Activated T-cell treated with anti-CD3 and anti-CD28 coated beads, Interleukin-2, amount 50 U/mL, for 4 hours (primary cell): ENCODE results near the gene CD209. TPM values are rescaled to one million over a fixed set of nuclear protein-coding genes. Genes with fewer than 3 reads are reported as not detected.
"Not testable (repeated sequence)": the region's sequence is repeated elsewhere in the genome, so short reads cannot be mapped to it uniquely, and the experiment has no call there.

ENCODE experiments used
- ATAC-seq, 2 donors: fragments of 200-7000 bp; cut with Tn5 transposase; one replicate each; pipeline ENCODE4 v1.10.0; 2021
- DNase-seq: peaks from one replicate; pipeline ENCODE4 v3.0.0-alpha.2; 2020
- H3K27me3 Mint-ChIP-seq: one replicate; pipeline ENCODE4 v1.8.0; 2021; ENCODE audit warnings: low read depth, mixed read lengths
- H3K36me3 Mint-ChIP-seq: one replicate; pipeline ENCODE4 v1.8.0; 2022; ENCODE audit warnings: mixed read lengths; ENCODE audit not compliant: insufficient read depth
- H3K4me1 Mint-ChIP-seq: one replicate; pipeline ENCODE4 v1.8.0; 2021; ENCODE audit warnings: low read depth, mixed read lengths
- H3K4me3 Mint-ChIP-seq: one replicate; pipeline ENCODE4 v1.8.0; 2021; ENCODE audit warnings: mild to moderate bottlenecking, moderate library complexity, mixed read lengths
- H3K9me3 Mint-ChIP-seq: one replicate; pipeline ENCODE4 v1.8.0; 2021; ENCODE audit warnings: mixed read lengths
- total RNA-seq, 3 donors: library from RNA; stranded (reverse); gene quantifications; one replicate each; pipeline ENCODE4 v1.2.1, GENCODE V29; 2021

The CD209 gene
- total RNA-seq, 3 donors from 2014 or later, result not detected

DNA sequence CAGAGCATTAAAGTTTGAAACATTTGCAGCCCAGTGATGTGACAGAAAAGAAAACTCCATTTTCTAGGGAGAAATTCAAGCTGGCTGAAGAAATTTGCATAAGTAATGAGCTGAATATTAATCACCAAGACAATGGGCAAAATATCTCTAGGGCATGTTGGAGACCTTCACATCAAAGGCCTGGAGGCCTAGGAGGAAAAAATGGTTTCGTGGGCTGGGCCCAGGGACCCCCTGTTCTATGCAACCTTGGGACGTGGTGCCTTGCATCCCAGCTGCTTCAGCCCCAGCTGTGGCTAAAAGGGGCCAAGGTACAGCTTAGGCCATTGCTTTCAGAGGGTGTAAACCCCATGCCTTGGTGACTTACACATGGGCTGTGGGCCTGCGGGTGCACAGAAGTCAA lies 10.0 kb upstream of the CD209 start:
- no peak for DNase-seq
- H3K4me1 Mint-ChIP-seq, result peaks cover 16% of the 10 kb centered on the region
- ATAC-seq, result no peak
- peaks cover 11% of the 10 kb centered on the region for H3K36me3 Mint-ChIP-seq
- H3K27me3 Mint-ChIP-seq, result peaks cover 8% of the 10 kb centered on the region
- H3K9me3 Mint-ChIP-seq, result peaks cover 51% of the 10 kb centered on the region
- H3K4me3 Mint-ChIP-seq, result no peak overlapping the region

GRCh38 chr19:7756258-7756657 lies 8.9 kb upstream of the CD209 start:
- Mint-ChIP-seq H3K4me1 (peaks cover 21% of the 10 kb centered on the region), H3K27me3 (peaks cover 7% of the 10 kb centered on the region), H3K36me3 (peaks cover 11% of the 10 kb centered on the region), H3K4me3 (no peak overlapping the region), H3K9me3 (peaks cover 51% of the 10 kb centered on the region)
- ATAC-seq (no peak), DNase-seq (no peak)

DNA sequence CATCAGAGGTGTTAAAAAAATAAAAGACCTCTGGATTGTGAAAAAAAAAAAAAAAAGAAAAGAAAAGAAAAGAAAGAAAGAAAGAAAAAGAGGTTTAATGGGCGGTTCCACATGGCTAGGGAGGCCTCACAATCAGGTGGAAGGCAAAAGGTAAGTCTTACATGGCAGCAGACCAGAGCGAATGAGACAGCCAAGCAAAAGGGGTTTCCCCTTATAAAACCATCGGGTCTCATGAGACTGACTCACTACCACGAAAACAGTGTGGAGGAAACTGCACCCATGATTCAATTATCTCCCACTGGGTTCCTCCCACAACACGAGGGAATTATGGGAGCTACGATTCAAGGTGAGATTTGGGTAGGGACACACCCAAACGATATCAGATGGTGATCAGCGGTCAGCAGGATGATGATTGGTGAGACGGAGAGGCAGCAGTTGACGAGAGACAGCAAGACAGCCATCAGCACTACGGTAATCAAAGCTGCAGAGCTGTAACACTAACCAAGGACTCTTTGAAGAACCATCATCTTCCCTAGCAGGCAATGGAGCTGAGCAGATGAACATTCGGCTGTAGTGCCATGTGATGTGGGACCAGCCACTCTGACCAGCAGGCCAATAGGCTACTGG lies 3.9 kb upstream of the CD209 start:
- Mint-ChIP-seq H3K36me3 (no peaks in the 10 kb centered on the region), H3K9me3 (peaks cover 31% of the 10 kb centered on the region), H3K27me3 (peaks cover 7% of the 10 kb centered on the region), H3K4me3 (no peak overlapping the region), H3K4me1 (peaks cover 33% of the 10 kb centered on the region)
- ATAC-seq, result peak; percentile 98 to 99
- DNase-seq, result peak; percentile 23

GRCh38 chr19:7748756-7749155 lies 1.4 kb upstream of the CD209 start:
- DNase-seq, result no peak
- peaks cover 9% of the 10 kb centered on the region for H3K27me3 Mint-ChIP-seq
- H3K9me3 Mint-ChIP-seq, result peaks cover 13% of the 10 kb centered on the region
- no peak for ATAC-seq
- no peak overlapping the region for H3K4me3 Mint-ChIP-seq
- peaks cover 31% of the 10 kb centered on the region for H3K4me1 Mint-ChIP-seq
- no peaks in the 10 kb centered on the region for H3K36me3 Mint-ChIP-seq

DNA sequence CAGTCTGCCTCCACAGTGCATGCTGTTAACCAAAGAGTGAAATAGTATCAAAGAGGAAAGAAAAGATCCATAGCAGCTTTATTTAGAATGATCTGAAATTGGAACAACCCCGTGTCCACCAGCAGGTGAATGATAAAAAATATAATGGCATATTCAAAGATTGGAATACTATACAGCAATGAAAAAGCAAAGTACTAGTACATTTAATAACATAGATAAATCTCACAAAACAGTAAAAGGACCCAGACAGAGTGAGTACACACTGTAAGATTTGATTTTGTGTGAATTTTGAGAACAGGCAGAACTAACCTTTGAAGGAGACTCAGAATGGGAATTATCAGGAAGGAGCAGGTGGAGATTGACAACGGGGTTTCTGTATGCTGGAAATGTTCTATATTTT lies 837 bp upstream of the CD209 start:
- DNase-seq, result no peak
- H3K4me1 Mint-ChIP-seq, result peaks cover 30% of the 10 kb centered on the region
- no peak for ATAC-seq
- no peak overlapping the region for H3K4me3 Mint-ChIP-seq
- H3K9me3 Mint-ChIP-seq, result peaks cover 10% of the 10 kb centered on the region
- H3K27me3 Mint-ChIP-seq, result peaks cover 10% of the 10 kb centered on the region
- H3K36me3 Mint-ChIP-seq, result no peaks in the 10 kb centered on the region

- DNase-seq, H3K36me3 Mint-ChIP-seq, H3K4me3 Mint-ChIP-seq, ATAC-seq, H3K9me3 Mint-ChIP-seq: not testable (repeated sequence)
- Mint-ChIP-seq H3K4me1 (peaks cover 21% of the 10 kb centered on the region), H3K27me3 (peaks cover 14% of the 10 kb centered on the region)
Observed at GRCh38 chr19:7746306-7746705, 1.0 kb downstream of the CD209 start.

DNA sequence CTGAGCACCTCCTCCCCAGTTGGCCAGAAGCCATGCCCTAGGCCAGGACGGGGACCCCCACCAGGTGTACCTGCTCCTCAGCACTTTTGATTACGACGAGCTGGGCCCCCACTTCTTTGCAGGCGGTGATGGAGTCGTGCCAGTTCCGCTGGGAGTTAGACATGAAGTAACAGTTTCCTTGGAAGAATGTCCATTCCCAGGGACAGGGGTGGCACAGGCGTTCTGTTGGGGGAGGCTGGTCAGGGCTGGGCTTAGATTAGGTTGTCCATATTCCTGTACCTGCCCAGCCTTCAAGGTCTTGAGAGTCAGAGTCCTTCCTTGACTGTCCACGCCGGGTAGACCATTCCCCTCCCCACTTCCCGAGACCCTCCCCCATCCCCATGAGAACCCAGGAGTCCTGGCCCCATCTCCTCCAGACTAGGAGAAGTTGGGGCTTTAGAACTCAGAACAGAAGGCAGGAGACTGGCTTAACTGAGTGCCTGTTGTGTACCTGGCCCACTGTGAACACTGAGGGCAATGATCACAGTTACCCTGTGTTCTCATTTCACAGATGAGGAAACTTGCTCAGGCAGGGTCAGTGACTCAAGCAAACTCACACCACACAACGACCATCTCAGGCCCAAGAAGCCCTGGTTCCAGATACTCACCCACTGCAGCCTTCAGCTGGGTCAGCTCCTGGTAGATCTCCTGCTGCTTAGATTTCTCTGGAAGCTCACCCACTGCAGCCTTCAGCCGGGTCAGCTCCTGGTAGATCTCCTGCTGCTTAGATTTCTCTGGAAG lies 2.3 kb downstream of the CD209 start:
- no peak for DNase-seq
- no peaks in the 10 kb centered on the region for H3K36me3 Mint-ChIP-seq
- H3K27me3 Mint-ChIP-seq, result peaks cover 14% of the 10 kb centered on the region
- peaks cover 10% of the 10 kb centered on the region for H3K4me1 Mint-ChIP-seq
- no peak overlapping the region for H3K4me3 Mint-ChIP-seq
- H3K9me3 Mint-ChIP-seq, result peaks cover under 1% of the 10 kb centered on the region
- ATAC-seq, result no peak

DNA sequence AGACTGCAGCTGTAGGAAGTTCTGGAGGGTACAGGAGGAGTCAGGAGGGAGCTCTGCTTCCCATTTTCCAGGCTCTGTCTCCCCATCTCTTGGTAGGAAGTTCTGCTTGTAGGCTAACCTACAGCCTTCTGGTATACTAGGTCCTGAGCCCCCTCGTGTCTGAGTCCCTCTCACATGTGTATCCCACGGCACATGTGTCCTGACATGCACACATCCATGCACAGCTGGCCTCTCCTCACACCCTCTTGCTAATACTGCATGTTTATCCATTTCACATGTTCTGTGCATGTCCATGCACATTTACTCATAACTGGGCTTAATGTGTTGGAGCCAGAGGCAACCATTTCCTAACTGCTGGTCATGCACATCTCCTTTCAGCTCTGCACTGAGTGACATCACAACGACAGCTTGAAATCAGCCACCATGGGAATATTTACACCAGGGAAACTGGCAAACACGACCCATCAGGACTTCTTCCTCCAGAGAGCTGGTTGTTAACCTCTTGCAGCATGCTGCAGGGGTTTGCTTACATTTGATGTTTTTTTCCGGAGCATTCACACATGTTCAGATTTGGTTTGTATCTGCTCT lies 3.0 kb downstream of the CD209 start:
- Mint-ChIP-seq H3K4me3 (no peak overlapping the region), H3K9me3 (no peaks in the 10 kb centered on the region), H3K4me1 (peaks cover 9% of the 10 kb centered on the region), H3K27me3 (peaks cover 14% of the 10 kb centered on the region), H3K36me3 (no peaks in the 10 kb centered on the region)
- DNase-seq, result no peak
- no peak for ATAC-seq

DNA sequence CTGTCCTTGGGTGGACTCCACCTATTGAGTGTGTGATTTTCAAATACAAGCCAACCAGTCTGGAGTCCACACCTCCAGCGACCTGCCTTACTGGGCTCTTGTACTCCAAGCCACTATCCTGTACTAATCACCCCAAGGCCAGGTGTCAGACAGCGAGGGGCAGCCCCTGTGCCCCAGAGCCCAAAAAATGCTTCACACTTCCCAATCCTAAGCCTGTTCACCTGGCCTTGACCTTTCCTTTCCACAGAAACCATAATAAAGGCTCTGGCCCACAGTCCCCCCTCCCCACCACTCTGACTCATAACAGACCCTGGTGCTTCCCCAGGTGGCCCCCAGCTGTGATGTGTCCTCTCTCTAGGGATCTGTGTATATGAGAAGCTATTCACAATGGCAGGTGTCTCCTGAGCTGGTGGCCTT lies 3.9 kb downstream of the CD209 start:
- H3K27me3 Mint-ChIP-seq, result peaks cover 9% of the 10 kb centered on the region
- peak; percentile 55 to 92 for ATAC-seq
- H3K4me1 Mint-ChIP-seq, result peaks cover 9% of the 10 kb centered on the region
- no peaks in the 10 kb centered on the region for H3K9me3 Mint-ChIP-seq
- H3K36me3 Mint-ChIP-seq, result no peaks in the 10 kb centered on the region
- DNase-seq, result no peak
- H3K4me3 Mint-ChIP-seq, result no peak overlapping the region

GRCh38 chr19:7742991-7743390 lies 4.3 kb downstream of the CD209 start:
- H3K27me3 Mint-ChIP-seq, result peaks cover 9% of the 10 kb centered on the region
- no peak for ATAC-seq
- H3K4me3 Mint-ChIP-seq, result no peak overlapping the region
- no peaks in the 10 kb centered on the region for H3K36me3 Mint-ChIP-seq
- DNase-seq, result no peak
- no peaks in the 10 kb centered on the region for H3K9me3 Mint-ChIP-seq
- H3K4me1 Mint-ChIP-seq, result peaks cover 10% of the 10 kb centered on the region

DNA sequence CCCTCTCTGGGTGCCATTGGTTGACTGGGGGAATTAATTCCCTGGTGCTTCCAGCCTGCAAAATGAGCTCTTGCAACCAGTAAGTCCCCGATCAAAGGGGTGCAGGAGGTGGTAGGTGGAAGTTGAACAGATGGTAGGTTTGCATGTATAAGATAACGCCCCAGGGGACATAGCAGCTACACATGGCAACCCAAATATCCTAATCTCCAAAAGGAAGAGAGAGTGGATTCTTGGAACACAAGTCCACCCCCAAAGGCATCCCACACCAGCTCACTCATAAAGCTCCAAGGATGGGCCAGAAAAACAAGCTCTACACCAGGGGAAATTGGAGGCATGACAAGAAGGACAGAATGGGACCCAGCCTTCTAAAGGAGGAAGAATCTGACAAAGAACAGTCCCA lies 4.8 kb downstream of the CD209 start:
- ATAC-seq (no peak), DNase-seq (no peak)
- no peak overlapping the region for H3K4me3 Mint-ChIP-seq
- peaks cover 9% of the 10 kb centered on the region for H3K27me3 Mint-ChIP-seq
- H3K36me3 Mint-ChIP-seq, result no peaks in the 10 kb centered on the region
- H3K4me1 Mint-ChIP-seq, result peaks cover 12% of the 10 kb centered on the region
- H3K9me3 Mint-ChIP-seq, result no peaks in the 10 kb centered on the region

DNA sequence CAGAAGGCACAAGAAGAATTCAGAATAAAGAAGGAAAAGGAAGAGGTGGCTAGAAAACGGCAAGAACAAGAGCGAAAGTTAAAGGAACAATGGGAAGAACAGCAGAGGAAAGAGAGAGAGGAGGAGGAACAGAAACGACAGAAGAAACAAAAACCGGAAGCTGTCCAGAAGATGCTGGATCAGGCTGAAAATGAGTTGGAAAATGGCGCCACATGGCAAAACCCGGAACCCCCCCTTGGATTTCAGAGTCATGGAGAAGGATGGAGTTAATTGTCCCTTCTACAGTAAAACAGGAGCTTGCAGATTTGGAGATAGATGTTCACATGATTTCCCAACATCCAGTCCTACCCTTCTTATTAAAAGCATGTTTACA lies 6.7 kb downstream of the CD209 start:
- peaks cover 5% of the 10 kb centered on the region for H3K27me3 Mint-ChIP-seq
- H3K9me3 Mint-ChIP-seq, result no peaks in the 10 kb centered on the region
- no peak overlapping the region for H3K4me3 Mint-ChIP-seq
- no peak for DNase-seq
- ATAC-seq, result no peak
- no peaks in the 10 kb centered on the region for H3K36me3 Mint-ChIP-seq
- H3K4me1 Mint-ChIP-seq, result peaks cover 14% of the 10 kb centered on the region

DNA sequence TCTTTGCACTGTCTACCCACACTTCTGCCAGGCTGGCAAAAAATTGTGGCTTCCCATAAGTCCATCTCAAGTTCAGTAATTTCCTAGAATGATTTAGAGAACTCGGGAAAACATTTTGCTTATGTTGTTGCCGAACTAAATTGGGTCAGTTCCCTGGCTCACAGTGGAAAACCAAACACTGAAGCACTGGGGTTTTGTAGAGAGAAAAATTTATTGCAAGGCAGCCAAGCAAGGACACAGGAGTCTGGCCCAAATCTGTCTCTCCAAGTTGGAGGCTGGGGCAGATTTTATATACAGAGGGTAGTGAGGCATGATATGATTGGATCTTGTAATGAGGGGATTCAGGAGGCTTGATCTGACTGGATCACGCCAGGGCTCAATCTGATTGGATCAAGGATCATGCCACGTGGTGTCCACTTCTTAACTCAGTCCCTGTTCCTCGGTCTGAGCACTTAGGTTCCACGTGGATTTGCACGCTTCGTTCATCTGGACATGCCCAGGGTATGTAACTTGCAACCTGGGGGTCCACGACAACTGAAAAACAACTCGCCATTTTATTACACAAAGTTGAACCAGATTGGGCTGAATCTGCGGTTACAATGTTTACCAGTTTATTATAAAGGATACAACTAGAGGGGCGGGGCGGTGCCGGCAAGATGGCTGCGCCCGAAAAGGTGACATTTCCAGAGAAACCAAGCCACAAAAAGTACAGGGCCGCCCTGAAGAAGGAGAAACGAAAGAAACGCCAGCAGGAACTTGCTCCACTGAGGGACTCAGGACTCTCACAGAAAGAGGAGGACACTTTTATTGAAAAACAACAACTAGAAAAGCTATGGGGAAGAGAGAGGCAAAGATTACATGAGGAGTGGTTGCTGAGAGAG lies 7.3 kb downstream of the CD209 start:
- Mint-ChIP-seq H3K4me1 (peaks cover 14% of the 10 kb centered on the region), H3K36me3 (no peaks in the 10 kb centered on the region), H3K4me3 (no peak overlapping the region), H3K27me3 (peaks cover 7% of the 10 kb centered on the region), H3K9me3 (no peaks in the 10 kb centered on the region)
- DNase-seq (no peak), ATAC-seq (no peak)

- H3K27me3 Mint-ChIP-seq, result peaks cover 10% of the 10 kb centered on the region
- no peaks in the 10 kb centered on the region for H3K36me3 Mint-ChIP-seq
- no peak for ATAC-seq
- no peak overlapping the region for H3K4me3 Mint-ChIP-seq
- H3K9me3 Mint-ChIP-seq, result no peaks in the 10 kb centered on the region
- DNase-seq, result no peak
- peaks cover 10% of the 10 kb centered on the region for H3K4me1 Mint-ChIP-seq
Observed at GRCh38 chr19:7739211-7739755, 8.1 kb downstream of the CD209 start.
